Esophagus muscularis mucosa (tissue), 4 donors: ENCODE measurements around the gene CCT2. TPM values are rescaled to one million over a fixed set of nuclear protein-coding genes. Genes with fewer than 3 reads are reported as not detected.

Source experiments
- DNase-seq: peaks from one replicate; pipeline ENCODE4 v3.0.0-alpha.2; 2017; ENCODE audit errors: extremely low spot score
- H3K27ac ChIP-seq, 4 donors: fragments of 200-600 bp; sonication (generic); replicated peaks in 1 of 4; 1 replicate in 3 of 4; 2 replicates in 1 of 4; pipeline ENCODE4 v1.5.1; 2016 to 2019; ENCODE audit warnings: mild to moderate bottlenecking in 1 of 4
- H3K27me3 ChIP-seq, 4 donors: fragments of 200-600 bp; sonication (generic); one replicate each; pipeline versions ENCODE4 v1.5.1 to v1.6.0; 2016 to 2019
- H3K36me3 ChIP-seq, 4 donors: fragments of 200-600 bp; sonication (generic); one replicate each; pipeline ENCODE4 v1.5.1; 2016 to 2019
- H3K4me1 ChIP-seq, 4 donors: fragments of 200-600 bp; sonication (generic); one replicate each; pipeline ENCODE4 v1.5.1; 2016 to 2019
- H3K4me3 ChIP-seq, 4 donors: fragments of 200-600 bp; sonication (generic); 1 replicate in 2 of 4; 2 replicates in 2 of 4; pipeline ENCODE4 v1.5.1; 2016 to 2019; ENCODE audit warnings: mild to moderate bottlenecking in 4 of 4, moderate library complexity in 1 of 4
- H3K9me3 ChIP-seq, 4 donors: fragments of 200-600 bp; sonication (generic); 1 replicate in 3 of 4; 2 replicates in 1 of 4; pipeline ENCODE4 v1.5.1; 2016 to 2019
- CTCF ChIP-seq, 3 experiments: fragments of 200-600 bp in 2 of 3; fragments of 450-650 bp in 1 of 3; sonication (generic) in 2 of 3; IDR thresholded peaks; one replicate each; pipeline ENCODE4 v1.5.1; 2017 to 2019; ENCODE audit warnings: antibody characterized with exemption in 3 of 3, mild to moderate bottlenecking in 2 of 3, moderate library complexity in 1 of 3
- EP300 ChIP-seq: sonication (generic); formaldehyde crosslinking; IDR thresholded peaks from one replicate; pipeline ENCODE4 v1.6.1; 2017; ENCODE audit warnings: antibody characterized with exemption
- POLR2A ChIP-seq: fragments of 450-650 bp; IDR thresholded peaks from one replicate; pipeline ENCODE4 v1.6.1; 2017; ENCODE audit warnings: antibody characterized with exemption, moderate library complexity, mild to moderate bottlenecking, low read depth
- POLR2AphosphoS5 ChIP-seq, 2 donors: sonication (generic); formaldehyde crosslinking; IDR thresholded peaks; one replicate each; pipeline ENCODE4 v1.6.1; 2017; ENCODE audit warnings: antibody characterized with exemption in 2 of 2
- WGBS: methylation state at CpG from one replicate; pipeline ENCODE4 v1.1.5; 2018; 5-methylcytosine and 5-hydroxymethylcytosine counted together
- intact Hi-C: fragments of 100-400 bp; cut with DNase I; formaldehyde crosslinking; loops from one replicate; pipeline ENCODE4 v1.15.1; 2023
- total RNA-seq, 4 donors: library from RNA; depleted of rRNA; stranded (reverse); fragments of >200 nt; gene quantifications; one replicate each; pipeline versions ENCODE4 v1.1.0 to v1.2.1, GENCODE V29; 2016

CCT2 gene
- total RNA-seq, 4 donors from 2014 or later = 86.4 to 137 (median 122) TPM

GRCh38 chr12:69642531-69642930, 57.3 kb downstream of the CCT2 start:
- Histone ChIP-seq H3K4me3 (no peak overlapping the region), H3K36me3 (no peaks in the 10 kb centered on the region), H3K27ac (no peak overlapping the region), H3K4me1 (peaks cover 0 to 3% (median 0%) of the 10 kb centered on the region in 4 donors), H3K9me3 (no peaks in the 10 kb centered on the region), H3K27me3 (no peaks in the 10 kb centered on the region)
- TF ChIP-seq CTCF (IDR thresholded peaks at IDR 0.05) (no peak), POLR2A (no peak), EP300 (no peak), POLR2AphosphoS5 (IDR thresholded peaks at IDR 0.05) (no peak)
- WGBS = 89% methylated on average over 3 of the region's 6 CpGs
- intact Hi-C loops = loop anchor here (5.0 kb wide), 1 partner anchor 285 kb away; the partner anchor contains the start of gene YEATS4
- DNase-seq = no peak

- no peak for DNase-seq
- intact Hi-C loops = loop anchor here (5.0 kb wide), 1 partner anchor 287 kb away; the partner anchor contains the start of gene YEATS4
- Histone ChIP-seq H3K36me3 (no peaks in the 10 kb centered on the region), H3K9me3 (no peaks in the 10 kb centered on the region), H3K4me3 (no peak overlapping the region), H3K27ac (no peak overlapping the region), H3K4me1 (peaks cover 0 to under 1% (median 0%) of the 10 kb centered on the region in 4 donors), H3K27me3 (no peaks in the 10 kb centered on the region)
- TF ChIP-seq EP300 (no peak), POLR2AphosphoS5 (IDR thresholded peaks at IDR 0.05) (no peak), CTCF (IDR thresholded peaks at IDR 0.05) (no peak), POLR2A (no peak)
Measured at GRCh38 chr12:69644511-69644910, 59.3 kb downstream of the CCT2 start.

- TF ChIP-seq POLR2AphosphoS5 (IDR thresholded peaks at IDR 0.05) = no peak
- no peak for TF ChIP-seq CTCF (IDR thresholded peaks at IDR 0.05)
- TF ChIP-seq POLR2A = no peak
- no peak for TF ChIP-seq EP300
- no peaks in the 10 kb centered on the region for H3K36me3 ChIP-seq
- H3K27me3 ChIP-seq = no peaks in the 10 kb centered on the region
- WGBS = 81% methylated on average over 2 of the region's 2 CpGs
- H3K4me3 ChIP-seq = no peak overlapping the region
- intact Hi-C loops = no loop called here
- H3K4me1 ChIP-seq = no peaks in the 10 kb centered on the region
- H3K9me3 ChIP-seq = no peaks in the 10 kb centered on the region
- no peak for DNase-seq
- no peak overlapping the region for H3K27ac ChIP-seq
Measured at GRCh38 chr12:69645031-69645430, 59.8 kb downstream of the CCT2 start.

- intact Hi-C loops = no loop called here
- Histone ChIP-seq H3K9me3 (no peaks in the 10 kb centered on the region), H3K36me3 (no peaks in the 10 kb centered on the region), H3K27me3 (no peaks in the 10 kb centered on the region), H3K27ac (no peak overlapping the region), H3K4me3 (no peak overlapping the region), H3K4me1 (no peaks in the 10 kb centered on the region)
- WGBS = 82% methylated on average over 4 of the region's 4 CpGs
- no peak for DNase-seq
- no peak for TF ChIP-seq POLR2AphosphoS5 (IDR thresholded peaks at IDR 0.05)
- TF ChIP-seq POLR2A = no peak
- TF ChIP-seq EP300 = no peak
- no peak for TF ChIP-seq CTCF (IDR thresholded peaks at IDR 0.05)
Measured at GRCh38 chr12:69647178-69647577, 61.9 kb downstream of the CCT2 start.

- no peaks in the 10 kb centered on the region for H3K36me3 ChIP-seq
- DNase-seq = no peak
- WGBS = 96% methylated on average over 3 of the region's 3 CpGs
- H3K27me3 ChIP-seq = no peaks in the 10 kb centered on the region
- no peaks in the 10 kb centered on the region for H3K4me1 ChIP-seq
- no peak overlapping the region for H3K4me3 ChIP-seq
- no peaks in the 10 kb centered on the region for H3K9me3 ChIP-seq
- H3K27ac ChIP-seq = no peak overlapping the region
- TF ChIP-seq POLR2AphosphoS5 (IDR thresholded peaks at IDR 0.05) = no peak
- TF ChIP-seq EP300 = no peak
- no peak for TF ChIP-seq POLR2A
- no peak for TF ChIP-seq CTCF (IDR thresholded peaks at IDR 0.05)
- intact Hi-C loops = no loop called here
Measured at GRCh38 chr12:69648476-69648875, 63.2 kb downstream of the CCT2 start.
